GM12801 (cell line): ENCODE results near the gene ERAL1.

ENCODE experiments used
- CTCF ChIP-seq: IDR thresholded peaks from one replicate; pipeline ENCODE4 v1.5.1; 2011; ENCODE audit warnings: control low read depth; ENCODE audit not compliant: insufficient read length; ENCODE audit errors: extremely low read depth

The ERAL1 gene

GRCh38 chr17:28864991-28865849, 10.4 kb downstream of the ERAL1 start:
- no peak for TF ChIP-seq CTCF

- no peak for TF ChIP-seq CTCF
These were observed 11.3 kb downstream of the ERAL1 start for GRCh38 chr17:28865946-28866752.

- no peak for TF ChIP-seq CTCF
These were observed 12.5 kb downstream of the ERAL1 start for GRCh38 chr17:28867276-28867675.

- no peak for TF ChIP-seq CTCF
These were observed 16.3 kb downstream of the ERAL1 start for GRCh38 chr17:28871056-28871579.

- no peak for TF ChIP-seq CTCF
These were observed 19.0 kb downstream of the ERAL1 start for GRCh38 chr17:28873839-28874238.

GRCh38 chr17:28874750-28875149, 19.9 kb downstream of the ERAL1 start:
- no peak for TF ChIP-seq CTCF

GRCh38 chr17:28875848-28876550, 21.2 kb downstream of the ERAL1 start:
- no peak for TF ChIP-seq CTCF
